SK-N-SH treated with all-trans-retinoic acid at 6 μM for 48 hours (cell line): ENCODE results near the gene PHETA2.

ENCODE experiments used
- ARNTL ChIP-seq: fragments of 450-650 bp; formaldehyde crosslinking; IDR thresholded peaks from 2 replicates; pipeline ENCODE4 v1.5.0; 2020; ENCODE audit warnings: low read depth, mild to moderate bottlenecking, moderate library complexity, borderline replicate concordance
- BACH2 ChIP-seq: fragments of 250-450 bp; sonication (Bioruptor Pico); IDR thresholded peaks from 2 replicates; pipeline ENCODE4 v1.9.0; 2021; ENCODE audit warnings: mild to moderate bottlenecking, borderline replicate concordance
- CSDC2 ChIP-seq: fragments of 250-450 bp; sonication (Bioruptor Pico); IDR thresholded peaks from 2 replicates; pipeline ENCODE4 v1.5.0; 2020; ENCODE audit warnings: mild to moderate bottlenecking, moderate library complexity
- GLIS3 ChIP-seq: fragments of 250-450 bp; sonication (Bioruptor Pico); IDR thresholded peaks from 2 replicates; pipeline ENCODE4 v1.5.0; 2020; ENCODE audit warnings: mild to moderate bottlenecking, moderate library complexity
- OSR1 ChIP-seq: fragments of 250-450 bp; sonication (Bioruptor Pico); IDR thresholded peaks from 2 replicates; pipeline ENCODE4 v1.8.0; 2022; ENCODE audit warnings: moderate library complexity, mild to moderate bottlenecking, inconsistent platforms
- PPARA ChIP-seq: fragments of 250-450 bp; sonication (Bioruptor Pico); IDR thresholded peaks from 2 replicates; pipeline ENCODE4 v1.5.0; 2020; ENCODE audit warnings: mild to moderate bottlenecking, borderline replicate concordance
- RARB ChIP-seq: fragments of 250-450 bp; sonication (Bioruptor Pico); IDR thresholded peaks from 2 replicates; pipeline ENCODE4 v1.8.0; 2021; ENCODE audit warnings: mild to moderate bottlenecking, moderate library complexity
- SNAI2 ChIP-seq: fragments of 250-450 bp; sonication (Bioruptor Pico); IDR thresholded peaks from 2 replicates; pipeline ENCODE4 v1.5.0; 2020; ENCODE audit warnings: mild to moderate bottlenecking, moderate library complexity
- TOX ChIP-seq: fragments of 250-450 bp; sonication (Bioruptor Pico); IDR thresholded peaks from 2 replicates; pipeline ENCODE4 v1.8.0; 2021; ENCODE audit warnings: mild to moderate bottlenecking, moderate library complexity, borderline replicate concordance
- ZFP30 ChIP-seq: fragments of 450-650 bp; formaldehyde crosslinking; IDR thresholded peaks from 2 replicates; pipeline ENCODE4 v1.5.0; 2022; ENCODE audit warnings: mild to moderate bottlenecking, moderate library complexity
- ZNF565 ChIP-seq: fragments of 450-650 bp; formaldehyde crosslinking; conservative IDR thresholded peaks from 2 replicates; pipeline ENCODE4 v1.5.0; 2020; ENCODE audit warnings: low read depth, mild to moderate bottlenecking, moderate library complexity
- TF ChIP-seq, protein P1 (sequence below): fragments of 250-450 bp; sonication (Bioruptor Pico); IDR thresholded peaks from 2 replicates; pipeline ENCODE4 v1.8.0; 2020; ENCODE audit warnings: mild to moderate bottlenecking, moderate library complexity, borderline replicate concordance
- TF ChIP-seq, protein P2 (sequence below): fragments of 250-450 bp; sonication (Bioruptor Pico); IDR thresholded peaks from 2 replicates; pipeline ENCODE4 v1.8.0; 2021; ENCODE audit warnings: low read depth, mild to moderate bottlenecking, moderate library complexity, borderline replicate concordance

DNA sequence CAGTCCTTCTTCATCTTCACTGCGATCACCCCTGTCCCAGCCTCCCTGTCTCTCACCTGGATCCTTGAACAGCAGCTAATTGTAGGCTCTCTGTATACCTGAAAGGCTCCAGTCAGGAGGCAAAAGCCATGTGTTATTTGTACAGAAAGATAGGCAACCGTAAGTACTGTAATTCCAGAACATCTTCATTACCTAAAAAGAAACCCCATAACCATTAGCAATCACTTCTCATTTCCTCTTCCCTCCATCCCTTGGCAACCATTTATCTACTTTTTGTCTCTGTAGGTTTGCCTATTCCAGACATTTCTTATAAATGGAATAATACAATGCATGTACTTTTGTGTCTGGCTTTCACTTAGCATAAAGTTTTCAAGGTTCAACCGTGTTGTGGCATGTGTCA, 21.3 kb upstream of the PHETA2 start:
- no peak for TF ChIP-seq ARNTL
- no peak for TF ChIP-seq TOX (CRISPR knock-in tag)
- TF ChIP-seq, protein P1, sequence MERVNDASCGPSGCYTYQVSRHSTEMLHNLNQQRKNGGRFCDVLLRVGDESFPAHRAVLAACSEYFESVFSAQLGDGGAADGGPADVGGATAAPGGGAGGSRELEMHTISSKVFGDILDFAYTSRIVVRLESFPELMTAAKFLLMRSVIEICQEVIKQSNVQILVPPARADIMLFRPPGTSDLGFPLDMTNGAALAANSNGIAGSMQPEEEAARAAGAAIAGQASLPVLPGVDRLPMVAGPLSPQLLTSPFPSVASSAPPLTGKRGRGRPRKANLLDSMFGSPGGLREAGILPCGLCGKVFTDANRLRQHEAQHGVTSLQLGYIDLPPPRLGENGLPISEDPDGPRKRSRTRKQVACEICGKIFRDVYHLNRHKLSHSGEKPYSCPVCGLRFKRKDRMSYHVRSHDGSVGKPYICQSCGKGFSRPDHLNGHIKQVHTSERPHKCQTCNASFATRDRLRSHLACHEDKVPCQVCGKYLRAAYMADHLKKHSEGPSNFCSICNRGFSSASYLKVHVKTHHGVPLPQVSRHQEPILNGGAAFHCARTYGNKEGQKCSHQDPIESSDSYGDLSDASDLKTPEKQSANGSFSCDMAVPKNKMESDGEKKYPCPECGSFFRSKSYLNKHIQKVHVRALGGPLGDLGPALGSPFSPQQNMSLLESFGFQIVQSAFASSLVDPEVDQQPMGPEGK = no peak
- no peak for TF ChIP-seq CSDC2 (CRISPR knock-in tag)
- TF ChIP-seq, protein P2, sequence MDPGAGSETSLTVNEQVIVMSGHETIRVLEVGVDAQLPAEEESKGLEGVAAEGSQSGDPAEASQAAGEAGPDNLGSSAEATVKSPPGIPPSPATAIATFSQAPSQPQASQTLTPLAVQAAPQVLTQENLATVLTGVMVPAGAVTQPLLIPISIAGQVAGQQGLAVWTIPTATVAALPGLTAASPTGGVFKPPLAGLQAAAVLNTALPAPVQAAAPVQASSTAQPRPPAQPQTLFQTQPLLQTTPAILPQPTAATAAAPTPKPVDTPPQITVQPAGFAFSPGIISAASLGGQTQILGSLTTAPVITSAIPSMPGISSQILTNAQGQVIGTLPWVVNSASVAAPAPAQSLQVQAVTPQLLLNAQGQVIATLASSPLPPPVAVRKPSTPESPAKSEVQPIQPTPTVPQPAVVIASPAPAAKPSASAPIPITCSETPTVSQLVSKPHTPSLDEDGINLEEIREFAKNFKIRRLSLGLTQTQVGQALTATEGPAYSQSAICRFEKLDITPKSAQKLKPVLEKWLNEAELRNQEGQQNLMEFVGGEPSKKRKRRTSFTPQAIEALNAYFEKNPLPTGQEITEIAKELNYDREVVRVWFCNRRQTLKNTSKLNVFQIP (CRISPR knock-in tag) = no peak
- no peak for TF ChIP-seq ZFP30 (CRISPR knock-in tag)
- no peak for TF ChIP-seq RARB (CRISPR knock-in tag)
- no peak for TF ChIP-seq OSR1 (CRISPR knock-in tag)
- no peak for TF ChIP-seq BACH2 (CRISPR knock-in tag)
- TF ChIP-seq PPARA (CRISPR knock-in tag) = no peak
- no peak for TF ChIP-seq ZNF565 (CRISPR knock-in tag)
- no peak for TF ChIP-seq GLIS3 (CRISPR knock-in tag)
- TF ChIP-seq SNAI2 (CRISPR knock-in tag) = no peak
